Activated CD4-positive, alpha-beta T cell treated with anti-CD3 and anti-CD28 coated beads, Interleukin-2, amount 50 U/mL, for 48 hours (primary cell): ENCODE data around the gene TPSD1.
"Not testable (repeated sequence)": the region's sequence is repeated elsewhere in the genome, so short reads cannot be mapped to it uniquely, and the experiment has no call there.

Source experiments
- DNase-seq, 2 experiments: peaks; one replicate each; pipeline ENCODE4 v3.0.0-alpha.2; 2020

Gene TPSD1

GRCh38 chr16:1283996-1284616 is 28.2 kb downstream of the TPSD1 start:
- no peak for DNase-seq

- no peak for DNase-seq
Observed at GRCh38 chr16:1285669-1286512, 30.0 kb downstream of the TPSD1 start.

GRCh38 chr16:1286513-1287094 is 30.7 kb downstream of the TPSD1 start:
- DNase-seq, result no peak

GRCh38 chr16:1287982-1288670 is 32.3 kb downstream of the TPSD1 start:
- DNase-seq, result no peak

- DNase-seq, result no peak
Observed at GRCh38 chr16:1288813-1289476, 33.1 kb downstream of the TPSD1 start.

- DNase-seq, result no peak
Observed at GRCh38 chr16:1289477-1289866, 33.6 kb downstream of the TPSD1 start.

- DNase-seq, result no peak
Observed at GRCh38 chr16:1290063-1290501, 34.2 kb downstream of the TPSD1 start.

GRCh38 chr16:1290860-1291575 is 35.1 kb downstream of the TPSD1 start:
- no peak for DNase-seq

- no peak for DNase-seq
Observed at GRCh38 chr16:1291576-1291974, 35.7 kb downstream of the TPSD1 start.

GRCh38 chr16:1292208-1292607 is 36.3 kb downstream of the TPSD1 start:
- not testable (repeated sequence) for DNase-seq

- DNase-seq, result not testable (repeated sequence)
Observed at GRCh38 chr16:1292808-1293207, 36.9 kb downstream of the TPSD1 start.

GRCh38 chr16:1293921-1294656 is 38.2 kb downstream of the TPSD1 start:
- no peak for DNase-seq

GRCh38 chr16:1295465-1295864 is 39.6 kb downstream of the TPSD1 start:
- DNase-seq, result no peak

- not testable (repeated sequence) for DNase-seq
Observed at GRCh38 chr16:1296688-1297017, 40.8 kb downstream of the TPSD1 start.

GRCh38 chr16:1297018-1297696 is 41.3 kb downstream of the TPSD1 start:
- peak in 1 of 2 experiments; percentile 32 for DNase-seq

GRCh38 chr16:1298406-1298805 is 42.5 kb downstream of the TPSD1 start:
- DNase-seq, result no peak

- DNase-seq, result no peak
Observed at GRCh38 chr16:1299012-1299867, 43.4 kb downstream of the TPSD1 start.

GRCh38 chr16:1299868-1300203 is 44.0 kb downstream of the TPSD1 start:
- DNase-seq, result no peak

GRCh38 chr16:1300664-1301476 is 45.0 kb downstream of the TPSD1 start:
- DNase-seq, result peak; percentile 82 to 84
